PFSK-1 (cell line): ENCODE results near the gene HPCAL1.

ENCODE experiments used
- FOXP2 ChIP-seq: optimal IDR thresholded peaks from 2 replicates; pipeline ENCODE3; 2011; ENCODE audit warnings: borderline replicate concordance, control low read depth, inconsistent platforms; ENCODE audit not compliant: insufficient read depth; ENCODE audit errors: extremely low read length, extremely low read depth
- POLR2AphosphoS5 ChIP-seq: IDR thresholded peaks from 2 replicates; pipeline ENCODE4 v1.6.1; 2012; ENCODE audit warnings: low read depth, mild to moderate bottlenecking, control low read depth, low read length, moderate library complexity
- REST ChIP-seq, 2 experiments: IDR thresholded peaks; 2 replicates each; pipeline versions ENCODE4 v1.6.1 to v1.8.0; 2011 to 2012; ENCODE audit warnings: low read depth in 2 of 2, low read length in 2 of 2, control low read depth in 1 of 2, inconsistent platforms in 1 of 2, mild to moderate bottlenecking in 1 of 2, moderate library complexity in 1 of 2; ENCODE audit not compliant: insufficient read depth in 1 of 2
- SIN3A ChIP-seq: IDR thresholded peaks from 2 replicates; pipeline ENCODE4 v1.6.1; 2012; ENCODE audit warnings: mild to moderate bottlenecking, low read length, moderate library complexity, borderline replicate concordance; ENCODE audit not compliant: insufficient read depth
- TAF1 ChIP-seq: IDR thresholded peaks from 2 replicates; pipeline ENCODE4 v1.6.1; 2012; ENCODE audit warnings: low read length, control low read depth, borderline replicate concordance; ENCODE audit not compliant: insufficient read depth

Gene HPCAL1

GRCh38 chr2:10258326-10258725 lies 44.4 kb upstream of the HPCAL1 start:
- no peak for TF ChIP-seq TAF1
- TF ChIP-seq REST (IDR thresholded peaks at IDR 0.05; ENCODE audit: insufficient read depth in 1 of 2, low read depth in 2 of 2, low read length in 2 of 2): no peak
- no peak for TF ChIP-seq POLR2AphosphoS5
- TF ChIP-seq FOXP2: no peak
- no peak for TF ChIP-seq SIN3A

GRCh38 chr2:10258726-10259125 lies 44.0 kb upstream of the HPCAL1 start:
- TF ChIP-seq POLR2AphosphoS5 (no peak), SIN3A (no peak), FOXP2 (no peak), REST (IDR thresholded peaks at IDR 0.05; ENCODE audit: insufficient read depth in 1 of 2, low read depth in 2 of 2, low read length in 2 of 2) (no peak), TAF1 (no peak)

- no peak for TF ChIP-seq TAF1
- no peak for TF ChIP-seq POLR2AphosphoS5
- TF ChIP-seq REST (IDR thresholded peaks at IDR 0.05; ENCODE audit: insufficient read depth in 1 of 2, low read depth in 2 of 2, low read length in 2 of 2): no peak
- no peak for TF ChIP-seq SIN3A
- no peak for TF ChIP-seq FOXP2
These were observed 42.6 kb upstream of the HPCAL1 start for GRCh38 chr2:10260130-10260529.

- TF ChIP-seq SIN3A (no peak), TAF1 (no peak), FOXP2 (no peak), REST (IDR thresholded peaks at IDR 0.05; ENCODE audit: insufficient read depth in 1 of 2, low read depth in 2 of 2, low read length in 2 of 2) (no peak), POLR2AphosphoS5 (no peak)
These were observed 38.0 kb upstream of the HPCAL1 start for GRCh38 chr2:10264506-10265328.
